GM13976 (cell line): ENCODE data around the gene CRACDL.

Experiments
- DNase-seq: peaks from one replicate; pipeline ENCODE4 v3.0.0; 2012; ENCODE audit warnings: low spot score
- CTCF ChIP-seq: IDR thresholded peaks from 2 replicates; pipeline ENCODE4 v1.5.1; 2012; ENCODE audit warnings: borderline replicate concordance, mild to moderate bottlenecking; ENCODE audit not compliant: insufficient read depth; ENCODE audit errors: extremely low read depth, missing control alignments, control extremely low read depth
- in situ Hi-C: fragments of 300-500 bp; cut with MboI; formaldehyde crosslinking; loops from one replicate; pipeline ENCODE4 v1.12.0; 2022; ENCODE audit warnings: low sequenced_read_pairs, mixed read lengths, inconsistent platforms; ENCODE audit not compliant: unreplicated experiment

Gene CRACDL

GRCh38 chr2:98896416-98896815 is 39.6 kb downstream of the CRACDL start:
- in situ Hi-C loops, result no loop called here
- no peak for TF ChIP-seq CTCF
- no peak for DNase-seq

- no peak for TF ChIP-seq CTCF
- DNase-seq, result no peak
- in situ Hi-C loops, result no loop called here
Observed at GRCh38 chr2:98895901-98896300, 40.1 kb downstream of the CRACDL start.

GRCh38 chr2:98895221-98895620 is 40.8 kb downstream of the CRACDL start:
- in situ Hi-C loops, result no loop called here
- DNase-seq, result no peak
- TF ChIP-seq CTCF, result no peak

- no peak for DNase-seq
- in situ Hi-C loops, result no loop called here
- no peak for TF ChIP-seq CTCF
Observed at GRCh38 chr2:98894331-98895000, 41.6 kb downstream of the CRACDL start.

GRCh38 chr2:98893911-98894321 is 42.1 kb downstream of the CRACDL start:
- DNase-seq, result no peak
- in situ Hi-C loops, result no loop called here
- TF ChIP-seq CTCF, result no peak

- in situ Hi-C loops, result no loop called here
- DNase-seq, result no peak
- no peak for TF ChIP-seq CTCF
Observed at GRCh38 chr2:98892871-98893270, 43.2 kb downstream of the CRACDL start.
